CD4-positive, alpha-beta T cell treated with Interferon alpha-2 for 1 hour (primary cell): ENCODE measurements around the gene FADD.

Experiments
- DNase-seq, 2 donors: peaks; one replicate each; pipeline ENCODE4 v3.0.0-alpha.2; 2020 to 2022

Gene FADD

GRCh38 chr11:70241709-70242108, 38.6 kb downstream of the FADD start:
- no peak for DNase-seq

GRCh38 chr11:70242885-70243284, 39.8 kb downstream of the FADD start:
- DNase-seq, result no peak

- DNase-seq, result no peak
Measured at GRCh38 chr11:70243912-70244652, 41.0 kb downstream of the FADD start.

GRCh38 chr11:70244698-70245097, 41.6 kb downstream of the FADD start:
- no peak for DNase-seq

- no peak for DNase-seq
Measured at GRCh38 chr11:70246196-70246595, 43.1 kb downstream of the FADD start.

- DNase-seq, result no peak
Measured at GRCh38 chr11:70247042-70247709, 44.1 kb downstream of the FADD start.

GRCh38 chr11:70247710-70248072, 44.6 kb downstream of the FADD start:
- no peak for DNase-seq

GRCh38 chr11:70250876-70251658, 48.0 kb downstream of the FADD start:
- DNase-seq, result no peak

- no peak for DNase-seq
Measured at GRCh38 chr11:70251659-70252321, 48.7 kb downstream of the FADD start.

- no peak for DNase-seq
Measured at GRCh38 chr11:70252844-70253243, 49.7 kb downstream of the FADD start.

GRCh38 chr11:70255477-70256116, 52.5 kb downstream of the FADD start:
- DNase-seq, result no peak
